Measurements from ENCODE around the gene IL22RA2. TPM values are rescaled to one million over a fixed set of nuclear protein-coding genes. Genes with fewer than 3 reads are reported as not detected.
"Not testable (repeated sequence)": the region's sequence is repeated elsewhere in the genome, so short reads cannot be mapped to it uniquely, and the experiment has no call there.

Gene IL22RA2
- polyA plus RNA-seq, 2 donors: 0.04 to 0.09 TPM

DNA sequence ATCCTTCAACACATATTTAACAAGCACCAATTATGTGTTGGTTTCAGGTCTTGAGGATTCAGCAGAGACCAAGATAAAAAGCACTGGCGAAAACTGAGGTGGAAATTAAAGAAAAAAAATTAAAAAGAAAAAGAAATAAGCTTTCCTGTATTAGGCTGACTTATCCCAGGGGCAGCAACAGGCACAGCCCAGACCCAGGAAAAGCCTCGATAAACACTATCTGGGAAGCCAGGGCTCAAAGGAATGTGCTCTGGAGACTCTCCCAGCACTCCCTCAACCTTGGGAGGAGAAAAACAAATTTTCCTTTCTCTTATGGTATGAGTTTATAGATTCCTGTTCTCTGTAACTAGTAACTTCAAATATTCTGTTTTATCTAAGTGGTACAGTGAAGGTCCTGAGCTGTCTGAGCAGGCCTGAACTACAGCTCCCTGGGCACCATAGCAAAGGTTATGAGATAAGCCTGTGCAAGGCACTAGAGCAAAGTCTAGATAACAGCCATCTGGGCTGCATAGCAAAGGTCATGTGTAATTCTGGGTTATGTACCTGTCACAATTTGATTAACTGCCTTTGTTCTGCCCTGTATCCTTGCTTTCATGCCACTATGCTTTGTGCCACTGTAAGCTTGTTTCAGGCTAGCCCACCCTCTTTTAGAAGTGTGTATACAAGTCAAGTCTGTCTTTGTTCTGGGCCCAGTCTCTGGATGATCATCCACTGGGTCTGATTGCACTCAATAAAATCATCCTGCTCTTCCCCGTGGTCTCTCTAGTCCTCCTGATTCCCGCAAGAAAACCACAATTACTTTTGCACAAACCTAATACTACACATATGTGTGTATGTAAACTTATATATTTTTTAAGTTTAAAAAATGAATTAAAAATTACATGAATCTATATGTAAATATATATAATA, 54.0 kb downstream of the IL22RA2 start:
- Histone ChIP-seq H3K36me3 (ENCODE audit: control insufficient read depth in 2 of 2, insufficient read depth in 2 of 2, low read length in 1 of 2) (no peaks in the 10 kb centered on the region), H3K4me3 (ENCODE audit: low read depth in 1 of 2, low read length in 2 of 2) (no peak overlapping the region), H3K27me3 (ENCODE audit: control insufficient read depth in 1 of 2, insufficient read depth in 2 of 2, low read length in 2 of 2) (no peaks in the 10 kb centered on the region), H3K4me1 (ENCODE audit: control insufficient read depth in 2 of 2, insufficient read depth in 2 of 2, low read length in 1 of 2) (no peaks in the 10 kb centered on the region), H3K27ac (ENCODE audit: low read depth in 2 of 2, low read length in 1 of 2) (no peak overlapping the region), H3K9me3 (ENCODE audit: control insufficient read depth in 2 of 2, insufficient read depth in 1 of 2, low read depth in 1 of 2, low read length in 1 of 2) (peaks cover 0 to 8% of the 10 kb centered on the region in 2 donors)
- 69 to 72% methylated on average over 4 of the region's 4 CpGs for WGBS, 2 donors

GRCh38 chr6:137117581-137117980, 55.9 kb downstream of the IL22RA2 start:
- WGBS, 2 donors: 84% methylated on average over 2 of the region's 2 CpGs
- H3K4me1 ChIP-seq (ENCODE audit: control insufficient read depth in 2 of 2, insufficient read depth in 2 of 2, low read length in 1 of 2): no peaks in the 10 kb centered on the region
- no peaks in the 10 kb centered on the region for H3K36me3 ChIP-seq (ENCODE audit: control insufficient read depth in 2 of 2, insufficient read depth in 2 of 2, low read length in 1 of 2)
- H3K27me3 ChIP-seq (ENCODE audit: control insufficient read depth in 1 of 2, insufficient read depth in 2 of 2, low read length in 2 of 2): no peaks in the 10 kb centered on the region
- H3K4me3 ChIP-seq (ENCODE audit: low read depth in 1 of 2, low read length in 2 of 2): no peak overlapping the region
- H3K9me3 ChIP-seq (ENCODE audit: control insufficient read depth in 2 of 2, insufficient read depth in 1 of 2, low read depth in 1 of 2, low read length in 1 of 2): peaks cover 0 to 8% of the 10 kb centered on the region in 2 donors
- no peak overlapping the region for H3K27ac ChIP-seq (ENCODE audit: low read depth in 2 of 2, low read length in 1 of 2)

- Histone ChIP-seq H3K9me3 (ENCODE audit: control insufficient read depth in 2 of 2, insufficient read depth in 1 of 2, low read depth in 1 of 2, low read length in 1 of 2) (peaks cover 0 to 8% of the 10 kb centered on the region in 2 donors), H3K36me3 (ENCODE audit: control insufficient read depth in 2 of 2, insufficient read depth in 2 of 2, low read length in 1 of 2) (no peaks in the 10 kb centered on the region), H3K27me3 (ENCODE audit: control insufficient read depth in 1 of 2, insufficient read depth in 2 of 2, low read length in 2 of 2) (no peaks in the 10 kb centered on the region), H3K27ac (ENCODE audit: low read depth in 2 of 2, low read length in 1 of 2) (no peak overlapping the region), H3K4me3 (ENCODE audit: low read depth in 1 of 2, low read length in 2 of 2) (no peak overlapping the region), H3K4me1 (ENCODE audit: control insufficient read depth in 2 of 2, insufficient read depth in 2 of 2, low read length in 1 of 2) (no peaks in the 10 kb centered on the region)
- 69 to 79% methylated on average over 5 of the region's 5 CpGs for WGBS, 2 donors
Measured at GRCh38 chr6:137116807-137117206, 56.6 kb downstream of the IL22RA2 start.

DNA sequence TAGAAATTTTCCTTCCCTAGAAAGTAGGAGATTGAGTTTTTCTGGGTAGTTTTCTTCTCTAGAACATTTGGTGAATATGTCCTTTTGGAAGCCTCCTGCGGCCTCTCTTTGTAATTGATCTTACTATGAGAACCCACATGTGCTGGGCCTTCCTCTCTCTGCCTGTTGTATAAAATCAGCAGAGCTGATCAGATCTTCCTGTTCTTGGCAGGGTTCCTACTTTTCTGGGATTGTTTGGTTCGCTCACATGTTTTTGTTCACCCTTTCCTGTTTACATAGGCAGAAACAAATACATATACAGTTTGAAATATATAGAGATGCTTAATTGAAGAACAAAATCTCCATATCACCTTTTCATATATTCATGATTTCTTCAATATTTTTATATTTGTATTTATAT, 57.8 kb downstream of the IL22RA2 start:
- Histone ChIP-seq H3K4me1 (ENCODE audit: control insufficient read depth in 2 of 2, insufficient read depth in 2 of 2, low read length in 1 of 2) (no peaks in the 10 kb centered on the region), H3K27ac (ENCODE audit: low read depth in 2 of 2, low read length in 1 of 2) (no peak overlapping the region), H3K36me3 (ENCODE audit: control insufficient read depth in 2 of 2, insufficient read depth in 2 of 2, low read length in 1 of 2) (no peaks in the 10 kb centered on the region), H3K4me3 (ENCODE audit: low read depth in 1 of 2, low read length in 2 of 2) (no peak overlapping the region), H3K9me3 (ENCODE audit: control insufficient read depth in 2 of 2, insufficient read depth in 1 of 2, low read depth in 1 of 2, low read length in 1 of 2) (peaks cover 0 to 8% of the 10 kb centered on the region in 2 donors), H3K27me3 (ENCODE audit: control insufficient read depth in 1 of 2, insufficient read depth in 2 of 2, low read length in 2 of 2) (no peaks in the 10 kb centered on the region)
- WGBS, 2 donors: 66 to 71% methylated on average over 2 of the region's 2 CpGs

GRCh38 chr6:137112067-137112355, 61.4 kb downstream of the IL22RA2 start:
- Histone ChIP-seq H3K27ac (ENCODE audit: low read depth in 2 of 2, low read length in 1 of 2) (no peak overlapping the region), H3K4me1 (ENCODE audit: control insufficient read depth in 2 of 2, insufficient read depth in 2 of 2, low read length in 1 of 2) (no peaks in the 10 kb centered on the region), H3K9me3 (ENCODE audit: control insufficient read depth in 2 of 2, insufficient read depth in 1 of 2, low read depth in 1 of 2, low read length in 1 of 2) (no peaks in the 10 kb centered on the region), H3K27me3 (ENCODE audit: control insufficient read depth in 1 of 2, insufficient read depth in 2 of 2, low read length in 2 of 2) (no peaks in the 10 kb centered on the region), H3K4me3 (ENCODE audit: low read depth in 1 of 2, low read length in 2 of 2) (no peak overlapping the region), H3K36me3 (ENCODE audit: control insufficient read depth in 2 of 2, insufficient read depth in 2 of 2, low read length in 1 of 2) (no peaks in the 10 kb centered on the region)
- 90 to 96% methylated on average over 5 of the region's 5 CpGs for WGBS, 2 donors

- H3K4me3 ChIP-seq (ENCODE audit: low read depth in 1 of 2, low read length in 2 of 2): no peak overlapping the region
- 94% methylated on average over 2 of the region's 2 CpGs for WGBS, 2 donors
- no peaks in the 10 kb centered on the region for H3K27me3 ChIP-seq (ENCODE audit: control insufficient read depth in 1 of 2, insufficient read depth in 2 of 2, low read length in 2 of 2)
- H3K9me3 ChIP-seq (ENCODE audit: control insufficient read depth in 2 of 2, insufficient read depth in 1 of 2, low read depth in 1 of 2, low read length in 1 of 2): no peaks in the 10 kb centered on the region
- no peaks in the 10 kb centered on the region for H3K36me3 ChIP-seq (ENCODE audit: control insufficient read depth in 2 of 2, insufficient read depth in 2 of 2, low read length in 1 of 2)
- H3K4me1 ChIP-seq (ENCODE audit: control insufficient read depth in 2 of 2, insufficient read depth in 2 of 2, low read length in 1 of 2): no peaks in the 10 kb centered on the region
- H3K27ac ChIP-seq (ENCODE audit: low read depth in 2 of 2, low read length in 1 of 2): no peak overlapping the region
Measured at GRCh38 chr6:137111296-137112066, 62.0 kb downstream of the IL22RA2 start.

- Histone ChIP-seq H3K27me3 (ENCODE audit: control insufficient read depth in 1 of 2, insufficient read depth in 2 of 2, low read length in 2 of 2) (no peaks in the 10 kb centered on the region), H3K4me1 (ENCODE audit: control insufficient read depth in 2 of 2, insufficient read depth in 2 of 2, low read length in 1 of 2) (peaks cover 2 to 5% of the 10 kb centered on the region in 2 donors), H3K9me3 (ENCODE audit: control insufficient read depth in 2 of 2, insufficient read depth in 1 of 2, low read depth in 1 of 2, low read length in 1 of 2) (no peaks in the 10 kb centered on the region), H3K4me3 (ENCODE audit: low read depth in 1 of 2, low read length in 2 of 2) (no peak overlapping the region), H3K36me3 (ENCODE audit: control insufficient read depth in 2 of 2, insufficient read depth in 2 of 2, low read length in 1 of 2) (no peaks in the 10 kb centered on the region), H3K27ac (ENCODE audit: low read depth in 2 of 2, low read length in 1 of 2) (no peak overlapping the region)
- 69 to 72% methylated on average over 1 of the region's 1 CpG for WGBS, 2 donors
Measured at GRCh38 chr6:137107767-137108105, 65.7 kb downstream of the IL22RA2 start.

- not testable (repeated sequence) for H3K4me1 ChIP-seq (ENCODE audit: control insufficient read depth in 2 of 2, insufficient read depth in 2 of 2, low read length in 1 of 2); H3K4me3 ChIP-seq (ENCODE audit: low read depth in 1 of 2, low read length in 2 of 2); H3K27ac ChIP-seq (ENCODE audit: low read depth in 2 of 2, low read length in 1 of 2); H3K9me3 ChIP-seq (ENCODE audit: control insufficient read depth in 2 of 2, insufficient read depth in 1 of 2, low read depth in 1 of 2, low read length in 1 of 2); H3K36me3 ChIP-seq (ENCODE audit: control insufficient read depth in 2 of 2, insufficient read depth in 2 of 2, low read length in 1 of 2); H3K27me3 ChIP-seq (ENCODE audit: control insufficient read depth in 1 of 2, insufficient read depth in 2 of 2, low read length in 2 of 2)
- WGBS, 2 donors: 80 to 82% methylated on average over 6 of the region's 6 CpGs
Measured at GRCh38 chr6:137107047-137107766, 66.2 kb downstream of the IL22RA2 start.

DNA sequence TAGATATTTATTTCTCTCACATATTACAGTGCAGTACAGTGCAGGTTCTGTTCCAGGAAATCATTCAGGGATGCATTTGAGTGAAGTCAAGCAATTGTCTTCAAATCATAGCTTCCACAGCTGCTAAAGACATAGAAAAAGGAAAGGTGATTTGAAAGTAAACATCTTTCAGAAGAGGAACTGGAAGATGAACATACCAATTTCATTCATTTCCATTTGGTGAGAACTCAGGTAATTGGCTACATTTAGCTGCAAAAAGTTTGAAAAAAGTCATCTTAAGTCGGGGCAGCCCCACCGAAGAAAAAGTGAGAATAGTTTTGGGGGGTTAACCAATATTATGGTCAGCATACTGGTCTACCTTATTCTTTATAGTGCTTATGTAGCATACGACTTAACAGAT, 67.3 kb downstream of the IL22RA2 start:
- Histone ChIP-seq H3K27me3 (ENCODE audit: control insufficient read depth in 1 of 2, insufficient read depth in 2 of 2, low read length in 2 of 2) (no peaks in the 10 kb centered on the region), H3K4me3 (ENCODE audit: low read depth in 1 of 2, low read length in 2 of 2) (no peak overlapping the region), H3K4me1 (ENCODE audit: control insufficient read depth in 2 of 2, insufficient read depth in 2 of 2, low read length in 1 of 2) (peaks cover 2 to 5% of the 10 kb centered on the region in 2 donors), H3K36me3 (ENCODE audit: control insufficient read depth in 2 of 2, insufficient read depth in 2 of 2, low read length in 1 of 2) (no peaks in the 10 kb centered on the region), H3K9me3 (ENCODE audit: control insufficient read depth in 2 of 2, insufficient read depth in 1 of 2, low read depth in 1 of 2, low read length in 1 of 2) (no peaks in the 10 kb centered on the region), H3K27ac (ENCODE audit: low read depth in 2 of 2, low read length in 1 of 2) (no peak overlapping the region)
- 67 to 76% methylated on average over 3 of the region's 3 CpGs for WGBS, 2 donors
